Measurements from ENCODE around the gene DNMT3L.

DNA sequence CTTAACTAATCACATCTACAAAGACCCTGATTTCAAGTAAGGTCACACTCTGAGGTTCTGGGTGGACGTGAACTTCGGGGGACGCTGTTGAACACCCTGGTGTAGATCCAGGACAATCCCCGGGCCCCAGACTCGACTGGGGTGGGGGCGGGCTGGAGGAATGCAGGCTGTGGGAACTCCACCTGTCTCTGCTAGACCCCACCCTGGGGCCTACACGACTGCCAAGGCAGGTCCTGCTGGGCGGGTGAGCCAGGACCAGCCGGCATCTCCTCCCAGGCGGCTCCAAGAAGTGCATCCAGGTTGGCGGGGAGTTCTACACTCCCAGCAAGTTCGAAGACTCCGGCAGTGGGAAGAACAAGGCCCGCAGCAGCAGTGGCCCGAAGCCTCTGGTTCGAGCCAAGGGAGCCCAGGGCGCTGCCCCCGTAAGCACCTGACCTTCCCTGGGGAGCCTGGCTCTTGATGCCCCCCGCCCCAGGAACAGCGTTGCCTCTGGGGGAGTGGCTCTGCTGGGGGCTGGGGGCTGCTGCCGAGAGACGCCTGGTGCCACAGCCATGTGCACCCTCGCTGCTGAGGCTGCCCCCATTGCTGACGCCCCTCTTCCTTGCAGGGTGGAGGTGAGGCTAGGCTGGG lies 27.8 kb upstream of the DNMT3L start:
- TF ChIP-seq EP300 (IDR thresholded peaks at IDR 0.05): no peak
- TF ChIP-seq, protein P1, sequence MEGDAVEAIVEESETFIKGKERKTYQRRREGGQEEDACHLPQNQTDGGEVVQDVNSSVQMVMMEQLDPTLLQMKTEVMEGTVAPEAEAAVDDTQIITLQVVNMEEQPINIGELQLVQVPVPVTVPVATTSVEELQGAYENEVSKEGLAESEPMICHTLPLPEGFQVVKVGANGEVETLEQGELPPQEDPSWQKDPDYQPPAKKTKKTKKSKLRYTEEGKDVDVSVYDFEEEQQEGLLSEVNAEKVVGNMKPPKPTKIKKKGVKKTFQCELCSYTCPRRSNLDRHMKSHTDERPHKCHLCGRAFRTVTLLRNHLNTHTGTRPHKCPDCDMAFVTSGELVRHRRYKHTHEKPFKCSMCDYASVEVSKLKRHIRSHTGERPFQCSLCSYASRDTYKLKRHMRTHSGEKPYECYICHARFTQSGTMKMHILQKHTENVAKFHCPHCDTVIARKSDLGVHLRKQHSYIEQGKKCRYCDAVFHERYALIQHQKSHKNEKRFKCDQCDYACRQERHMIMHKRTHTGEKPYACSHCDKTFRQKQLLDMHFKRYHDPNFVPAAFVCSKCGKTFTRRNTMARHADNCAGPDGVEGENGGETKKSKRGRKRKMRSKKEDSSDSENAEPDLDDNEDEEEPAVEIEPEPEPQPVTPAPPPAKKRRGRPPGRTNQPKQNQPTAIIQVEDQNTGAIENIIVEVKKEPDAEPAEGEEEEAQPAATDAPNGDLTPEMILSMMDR (IDR thresholded peaks at IDR 0.05): no peak
- no peak for TF ChIP-seq POLR2A (IDR thresholded peaks at IDR 0.05)
- TF ChIP-seq POLR2AphosphoS5 (IDR thresholded peaks at IDR 0.05): no peak

Data from stomach (tissue), 4 donors.